OCI-LY1 (cell line): ENCODE data around the gene CHD5.

Experiments used
- CTCF ChIP-seq: fragments of 200-600 bp; sonication (generic), shearing (Covaris generic); IDR thresholded peaks from 2 replicates; pipeline ENCODE4 v1.5.1; 2017; ENCODE audit warnings: mild to moderate bottlenecking, antibody characterized with exemption, low read length, moderate library complexity, mixed read lengths
- EZH2 ChIP-seq: fragments of 200-600 bp; sonication (generic), shearing (Covaris generic); IDR thresholded peaks from 2 replicates; pipeline ENCODE4 v1.8.0; 2017; ENCODE audit warnings: borderline replicate concordance, mixed run types, mild to moderate bottlenecking, antibody characterized with exemption, low read length, moderate library complexity, mixed read lengths

- TF ChIP-seq CTCF, result no peak
- no peak for TF ChIP-seq EZH2
Observed at GRCh38 chr1:6066680-6067079, 113.4 kb downstream of the CHD5 start.
